Trophoblast cell (in vitro differentiated cells and primary cell): ENCODE data around the gene TEX53.

ENCODE experiments used
- DNase-seq, 2 donors: peaks; one replicate each; pipeline ENCODE4 v3.0.0-alpha.2; 2016
- H2AFZ ChIP-seq: 2 replicates; pipeline ENCODE4 v1.6.1; 2013; ENCODE audit warnings: low read length, moderate library complexity, mild to moderate bottlenecking; ENCODE audit not compliant: insufficient read depth, poor library complexity
- H2AK5ac ChIP-seq: 2 replicates; pipeline ENCODE4 v1.6.1; 2013; ENCODE audit warnings: mild to moderate bottlenecking, low read length
- H2BK120ac ChIP-seq: 2 replicates; pipeline ENCODE4 v1.6.1; 2013; ENCODE audit warnings: low read length, mild to moderate bottlenecking, moderate library complexity; ENCODE audit not compliant: insufficient read depth, poor library complexity
- H2BK12ac ChIP-seq: 2 replicates; pipeline ENCODE4 v1.6.1; 2013; ENCODE audit warnings: mild to moderate bottlenecking, low read length, moderate library complexity
- H2BK5ac ChIP-seq: 2 replicates; pipeline ENCODE4 v1.6.1; 2013; ENCODE audit warnings: low read length, low read depth, moderate library complexity, mild to moderate bottlenecking; ENCODE audit not compliant: poor library complexity
- H3K14ac ChIP-seq: 2 replicates; pipeline ENCODE4 v1.6.1; 2013; ENCODE audit warnings: mild to moderate bottlenecking, low read length
- H3K18ac ChIP-seq: 2 replicates; pipeline ENCODE4 v1.6.1; 2013; ENCODE audit warnings: mild to moderate bottlenecking, low read length
- H3K23ac ChIP-seq: 2 replicates; pipeline ENCODE4 v1.6.1; 2013; ENCODE audit warnings: low read length
- H3K27ac ChIP-seq: 2 replicates; pipeline ENCODE4 v1.5.1; 2013; ENCODE audit warnings: low read depth, mild to moderate bottlenecking, inconsistent platforms, low read length, moderate library complexity
- H3K27me3 ChIP-seq: 2 replicates; pipeline ENCODE4 v1.6.1; 2013; ENCODE audit warnings: inconsistent platforms, mild to moderate bottlenecking, low read length, moderate library complexity; ENCODE audit not compliant: insufficient read depth
- H3K36me3 ChIP-seq, 2 experiments: 1 replicate in 1 of 2; 2 replicates in 1 of 2; pipeline ENCODE4 v1.6.1; 2013; ENCODE audit warnings: low read length in 2 of 2, mild to moderate bottlenecking in 2 of 2, moderate library complexity in 1 of 2; ENCODE audit not compliant: insufficient read depth in 2 of 2, control insufficient read depth in 1 of 2
- H3K4ac ChIP-seq: 2 replicates; pipeline ENCODE4 v1.6.1; 2013; ENCODE audit warnings: low read depth, mild to moderate bottlenecking, low read length, moderate library complexity
- H3K4me1 ChIP-seq, 2 experiments: 1 replicate in 1 of 2; 2 replicates in 1 of 2; pipeline ENCODE4 v1.6.1; 2013; ENCODE audit warnings: low read length in 2 of 2, mild to moderate bottlenecking in 2 of 2, moderate library complexity in 1 of 2; ENCODE audit not compliant: insufficient read depth in 2 of 2, control insufficient read depth in 1 of 2
- H3K4me2 ChIP-seq: 2 replicates; pipeline ENCODE4 v1.6.1; 2013; ENCODE audit warnings: inconsistent platforms, mild to moderate bottlenecking, low read length, moderate library complexity
- H3K4me3 ChIP-seq: 2 replicates; pipeline ENCODE4 v1.5.1; 2013; ENCODE audit warnings: mild to moderate bottlenecking, low read depth, low read length, inconsistent platforms
- H3K79me1 ChIP-seq: one replicate; pipeline ENCODE4 v1.6.1; 2013; ENCODE audit warnings: low read length
- H3K79me2 ChIP-seq: 2 replicates; pipeline ENCODE4 v1.6.1; 2013; ENCODE audit warnings: low read length, mild to moderate bottlenecking; ENCODE audit not compliant: control insufficient read depth, insufficient read depth, poor library complexity
- H3K9ac ChIP-seq: 2 replicates; pipeline ENCODE4 v1.6.1; 2013; ENCODE audit warnings: mild to moderate bottlenecking, low read length
- H3K9me3 ChIP-seq: 2 replicates; pipeline ENCODE4 v1.6.1; 2013; ENCODE audit warnings: low read depth, mild to moderate bottlenecking, control low read depth, inconsistent platforms, low read length; ENCODE audit not compliant: insufficient read depth
- H4K12ac ChIP-seq: 2 replicates; pipeline ENCODE4 v1.6.1; 2013; ENCODE audit warnings: low read depth, mild to moderate bottlenecking, low read length, moderate library complexity
- H4K8ac ChIP-seq: 2 replicates; pipeline ENCODE4 v1.6.1; 2013; ENCODE audit warnings: low read depth, mild to moderate bottlenecking, low read length, moderate library complexity
- H4K91ac ChIP-seq: one replicate; pipeline ENCODE4 v1.6.1; 2013; ENCODE audit warnings: low read depth, mild to moderate bottlenecking, low read length, moderate library complexity
- WGBS: extraction: QIAGEN DNeasy Blood & Tissue Kit; methylation state at CpG from one replicate; pipeline ENCODE4 v1.1.7; 2013; ENCODE audit warnings: missing lambda C conversion rate; ENCODE audit not compliant: insufficient read length, insufficient coverage; ENCODE audit errors: extremely low coverage; 5-methylcytosine and 5-hydroxymethylcytosine counted together

The TEX53 gene

DNA sequence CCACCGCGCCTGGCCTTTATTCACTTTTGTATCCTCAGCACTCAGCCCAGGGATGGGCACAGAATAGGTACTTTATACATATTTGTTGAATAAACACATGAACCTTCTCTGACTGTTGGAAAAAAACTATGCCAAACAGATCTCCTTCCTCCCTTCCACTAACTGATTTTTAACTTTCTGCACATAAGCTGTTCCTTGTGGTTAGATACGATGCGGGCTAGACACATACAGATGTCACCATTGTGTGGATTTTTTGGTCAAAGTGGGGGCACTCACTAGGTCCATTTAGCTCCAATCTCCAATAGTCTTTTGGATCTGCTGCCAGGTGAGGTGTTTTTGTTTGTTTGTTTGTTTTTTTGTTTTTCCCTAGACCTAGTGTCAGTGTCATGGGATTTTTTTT, 19.3 kb upstream of the TEX53 start:
- H3K14ac ChIP-seq = peak overlapping the region; percentile 80
- H4K12ac ChIP-seq = no peak overlapping the region
- no peaks in the 10 kb centered on the region for H3K79me2 ChIP-seq
- H3K4me3 ChIP-seq = no peak overlapping the region
- no peaks in the 10 kb centered on the region for H3K9me3 ChIP-seq
- H2AK5ac ChIP-seq = peak overlapping the region; percentile 72
- no peak overlapping the region for H3K4me2 ChIP-seq
- H3K79me1 ChIP-seq = peaks cover 6% of the 10 kb centered on the region
- no peaks in the 10 kb centered on the region for H3K27me3 ChIP-seq
- no peak overlapping the region for H2AFZ ChIP-seq
- H3K27ac ChIP-seq = peak overlapping the region; percentile 59
- peak overlapping the region; percentile 84 for H2BK12ac ChIP-seq
- peak overlapping the region; percentile 80 for H2BK5ac ChIP-seq
- peak overlapping the region; percentile 87 for H4K91ac ChIP-seq
- H3K4me1 ChIP-seq = peaks cover 5 to 7% of the 10 kb centered on the region in 2 experiments
- H3K23ac ChIP-seq = no peak overlapping the region
- H4K8ac ChIP-seq = peak overlapping the region; percentile 45
- H3K4ac ChIP-seq = peak overlapping the region; percentile 58
- DNase-seq = no peak
- no CpG with 5 or more reads among the region's 4 CpGs for whole genome bisulfite sequencing
- peak overlapping the region; percentile 91 for H2BK120ac ChIP-seq
- H3K18ac ChIP-seq = no peak overlapping the region
- peaks cover 0 to 1% of the 10 kb centered on the region in 2 experiments for H3K36me3 ChIP-seq
- no peak overlapping the region for H3K9ac ChIP-seq

DNA sequence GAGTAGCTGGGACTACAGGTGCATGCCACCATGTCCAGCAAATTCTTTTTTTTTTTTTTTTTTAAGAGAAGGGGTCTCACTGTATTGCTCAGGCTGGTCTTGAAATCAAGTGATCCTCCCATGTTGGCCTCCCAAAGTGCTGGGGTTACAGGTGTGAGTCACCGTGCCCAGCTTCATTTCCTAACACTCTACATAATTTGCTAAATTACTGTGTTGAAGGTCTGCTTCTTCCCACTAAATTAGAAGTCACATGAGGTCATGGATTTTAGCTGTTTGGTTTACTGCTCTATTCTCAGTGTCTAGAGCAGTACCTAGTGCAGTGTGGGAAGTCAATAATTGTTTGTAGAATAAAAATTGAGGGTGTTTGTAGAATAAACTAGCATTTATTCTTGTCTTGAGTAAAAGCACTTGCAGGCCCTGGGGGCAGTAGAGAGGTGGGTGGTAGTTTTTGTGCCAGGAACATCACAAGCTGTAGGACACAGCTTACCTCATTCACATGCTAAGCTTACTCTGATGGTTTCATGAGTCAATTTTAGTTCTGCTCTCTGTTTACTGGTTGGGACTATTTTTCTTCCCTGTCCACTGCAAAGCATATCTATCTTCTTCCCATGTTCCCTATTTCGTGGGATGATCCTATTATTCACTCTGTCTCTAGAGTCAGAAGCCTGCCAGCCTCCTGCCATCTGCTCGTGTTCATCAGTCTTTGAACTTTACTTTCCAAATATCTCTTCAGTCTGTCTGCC, 17.4 kb upstream of the TEX53 start:
- Histone ChIP-seq H4K91ac (no peak overlapping the region), H2BK5ac (no peak overlapping the region), H3K23ac (no peak overlapping the region), H3K36me3 (peaks cover 0 to 1% of the 10 kb centered on the region in 2 experiments), H4K8ac (no peak overlapping the region), H2AK5ac (no peak overlapping the region), H3K79me2 (no peaks in the 10 kb centered on the region), H3K14ac (no peak overlapping the region), H3K18ac (no peak overlapping the region), H3K4ac (no peak overlapping the region), H3K79me1 (peaks cover 6% of the 10 kb centered on the region), H3K9ac (no peak overlapping the region), H3K4me3 (no peak overlapping the region), H4K12ac (no peak overlapping the region), H2BK12ac (no peak overlapping the region), H2AFZ (no peak overlapping the region), H3K4me1 (peaks cover 5% of the 10 kb centered on the region in 2 experiments), H2BK120ac (no peak overlapping the region), H3K4me2 (no peak overlapping the region), H3K27ac (no peak overlapping the region), H3K27me3 (no peaks in the 10 kb centered on the region), H3K9me3 (no peaks in the 10 kb centered on the region)
- no peak for DNase-seq
- WGBS = no CpG with 5 or more reads among the region's 3 CpGs

DNA sequence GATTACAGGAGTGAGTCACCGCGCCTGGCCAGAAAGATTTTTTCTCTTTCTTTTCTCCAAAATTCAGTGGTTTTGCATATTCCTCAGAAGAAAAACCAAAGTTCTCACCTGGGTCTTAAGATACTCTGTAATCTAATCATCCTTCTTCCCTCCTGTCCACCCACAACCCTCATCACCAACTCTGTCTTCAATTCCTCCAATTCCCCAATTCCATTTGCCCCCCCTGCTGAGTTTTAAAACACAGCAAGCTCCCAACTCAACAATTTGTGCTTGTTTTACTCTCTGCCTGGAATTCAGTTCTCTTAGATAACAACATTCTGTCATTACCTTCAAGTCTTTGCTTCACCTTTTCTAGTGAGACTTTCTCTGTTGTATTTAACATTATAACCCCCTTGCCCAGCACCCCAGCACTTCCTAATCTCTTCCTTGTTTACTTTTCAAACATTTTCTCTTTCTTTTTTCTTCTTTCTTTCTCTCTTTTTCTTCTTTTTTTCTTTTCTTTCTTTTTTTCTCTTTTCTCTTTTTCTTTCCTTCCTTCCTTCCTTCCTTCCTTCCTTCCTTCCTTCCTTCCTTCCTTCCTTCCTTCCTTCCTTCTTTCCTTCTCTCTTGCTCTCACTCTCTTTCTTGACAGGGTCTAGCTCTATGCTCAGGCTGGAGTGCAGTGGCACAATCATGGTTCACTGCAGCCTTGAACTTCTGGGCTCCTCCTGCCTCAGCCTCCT, 16.6 kb upstream of the TEX53 start:
- H3K4me1 ChIP-seq = peaks cover 5% of the 10 kb centered on the region in 2 experiments
- no peak overlapping the region for H3K4ac ChIP-seq
- no peak overlapping the region for H2BK12ac ChIP-seq
- DNase-seq = no peak
- H3K27ac ChIP-seq = no peak overlapping the region
- no peak overlapping the region for H3K9ac ChIP-seq
- no peak overlapping the region for H3K14ac ChIP-seq
- H4K12ac ChIP-seq = no peak overlapping the region
- no peak overlapping the region for H2AK5ac ChIP-seq
- WGBS = no CpG with 5 or more reads among the region's 2 CpGs
- H2BK120ac ChIP-seq = no peak overlapping the region
- H3K9me3 ChIP-seq = no peaks in the 10 kb centered on the region
- no peaks in the 10 kb centered on the region for H3K79me2 ChIP-seq
- peaks cover 6% of the 10 kb centered on the region for H3K79me1 ChIP-seq
- H3K36me3 ChIP-seq = peaks cover 0 to 1% of the 10 kb centered on the region in 2 experiments
- no peak overlapping the region for H3K4me2 ChIP-seq
- H2AFZ ChIP-seq = no peak overlapping the region
- no peaks in the 10 kb centered on the region for H3K27me3 ChIP-seq
- H4K91ac ChIP-seq = peak overlapping the region; percentile 37
- H3K23ac ChIP-seq = no peak overlapping the region
- H3K4me3 ChIP-seq = no peak overlapping the region
- H2BK5ac ChIP-seq = no peak overlapping the region
- H4K8ac ChIP-seq = no peak overlapping the region
- no peak overlapping the region for H3K18ac ChIP-seq

DNA sequence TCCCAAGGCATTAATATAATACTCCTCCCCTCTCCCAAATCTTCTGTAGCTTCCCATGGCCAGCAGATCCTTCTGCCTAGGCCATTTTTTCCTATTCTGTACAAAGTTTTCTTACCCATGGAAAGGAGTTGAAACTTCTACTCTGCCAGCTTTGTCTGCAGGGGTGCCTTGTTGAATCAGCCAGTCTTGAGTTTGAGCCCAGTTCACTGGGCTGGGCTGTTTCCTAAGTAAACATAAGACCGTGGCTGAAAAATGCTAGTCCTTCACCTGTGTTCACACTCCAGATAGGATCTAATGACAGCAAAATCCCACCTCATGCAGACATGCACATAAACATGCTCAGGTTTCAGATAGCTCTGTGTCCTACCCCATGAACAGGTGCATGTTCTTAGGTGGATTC, 14.0 kb upstream of the TEX53 start:
- Histone ChIP-seq H3K36me3 (no peaks in the 10 kb centered on the region), H2AFZ (no peak overlapping the region), H3K23ac (no peak overlapping the region), H4K12ac (no peak overlapping the region), H2BK5ac (no peak overlapping the region), H3K14ac (no peak overlapping the region), H3K9ac (no peak overlapping the region), H3K27me3 (no peaks in the 10 kb centered on the region), H3K4me1 (no peaks in the 10 kb centered on the region), H3K27ac (no peak overlapping the region), H3K18ac (no peak overlapping the region), H3K4me3 (no peak overlapping the region), H3K79me2 (no peaks in the 10 kb centered on the region), H3K4me2 (no peak overlapping the region), H2BK12ac (no peak overlapping the region), H3K79me1 (no peaks in the 10 kb centered on the region), H2BK120ac (no peak overlapping the region), H2AK5ac (no peak overlapping the region), H3K4ac (no peak overlapping the region), H4K91ac (no peak overlapping the region), H4K8ac (no peak overlapping the region), H3K9me3 (no peaks in the 10 kb centered on the region)
- no peak for DNase-seq
- WGBS = no CpG with 5 or more reads among the region's 1 CpG
